NCI-H524 (cell line): ENCODE data around the gene SOX5.
"Not testable (repeated sequence)": the region's sequence is repeated elsewhere in the genome, so short reads cannot be mapped to it uniquely, and the experiment has no call there.

Experiments used
- DNase-seq, 2 experiments: peaks; one replicate each; lab custom pipeline; 2025; lab: John Stamatoyannopoulos, UW

The SOX5 gene

GRCh38 chr12:23756416-23756815 lies 193.1 kb downstream of the SOX5 start:
- no peak for DNase-seq

DNA sequence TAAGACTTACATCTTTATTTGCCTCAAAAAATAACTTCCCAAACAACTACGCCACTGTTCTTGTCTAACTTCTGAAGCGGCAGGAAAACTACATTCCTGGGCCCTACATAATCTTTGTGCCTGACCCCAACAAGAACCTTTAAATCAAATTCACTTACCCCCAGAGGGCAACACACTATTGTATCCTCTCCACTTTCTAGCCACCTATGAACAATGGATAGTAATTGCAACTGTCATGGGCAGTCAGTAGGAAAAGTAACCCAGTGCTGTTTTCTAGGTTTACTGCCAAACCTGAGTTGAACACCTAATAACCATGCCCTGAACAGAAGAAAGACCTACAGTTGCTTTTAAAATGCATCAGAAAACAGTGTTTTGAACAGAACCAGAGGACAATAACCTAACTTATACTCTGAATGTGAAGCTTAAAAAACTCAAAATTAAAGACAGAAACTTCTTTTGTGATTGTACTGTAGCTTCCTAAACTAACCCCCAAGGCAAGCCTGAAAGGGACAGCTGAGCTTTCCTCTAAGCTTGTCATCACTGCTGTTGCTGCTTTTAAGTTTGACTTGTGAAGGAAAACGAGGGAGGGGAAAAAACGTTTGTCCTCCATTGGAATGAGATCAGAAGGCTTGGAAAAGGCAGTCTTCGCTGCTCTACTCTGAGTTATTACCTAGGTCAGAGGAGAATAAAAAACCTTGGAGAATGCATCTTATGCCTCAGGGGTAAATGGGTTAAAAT lies 195.7 kb downstream of the SOX5 start:
- DNase-seq, result no peak

DNA sequence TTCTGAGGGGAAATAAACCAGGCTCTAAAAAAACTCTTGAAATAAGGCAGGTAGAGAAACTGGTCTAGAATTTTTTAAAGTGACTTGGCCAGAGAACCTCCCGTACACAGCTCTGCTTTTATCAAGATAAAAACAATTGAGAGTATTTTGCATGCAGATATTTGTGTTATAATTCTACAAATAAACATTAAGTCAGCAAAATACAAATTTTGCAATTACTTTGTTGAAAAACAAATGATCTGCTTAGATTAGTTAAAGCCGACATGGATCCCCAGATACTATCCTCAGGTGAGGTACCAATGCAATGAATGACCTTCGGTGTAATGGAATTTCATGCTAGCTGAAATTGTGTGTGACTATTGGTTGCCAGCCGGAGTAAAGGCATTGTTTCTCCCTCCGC lies 197.2 kb downstream of the SOX5 start:
- no peak for DNase-seq

DNA sequence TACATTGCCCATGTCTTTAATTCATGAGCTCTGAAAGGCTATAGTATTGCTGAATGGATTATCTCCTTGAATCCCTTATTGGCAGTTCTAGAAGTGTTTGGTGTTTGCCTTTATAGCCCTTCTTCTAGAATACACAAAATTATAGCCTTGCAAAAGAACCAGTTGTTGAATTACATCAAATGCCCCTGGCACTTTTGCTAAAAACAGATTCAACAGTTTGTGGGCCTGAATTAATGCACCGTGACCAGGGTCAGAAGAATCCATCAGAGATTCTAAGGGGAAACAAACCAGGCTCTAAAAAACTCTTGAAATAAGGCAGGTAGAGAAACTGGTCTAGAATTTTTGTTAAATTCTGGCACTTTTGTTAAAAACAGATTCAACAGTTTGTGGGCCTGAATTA lies 197.8 kb downstream of the SOX5 start:
- DNase-seq, result no peak

DNA sequence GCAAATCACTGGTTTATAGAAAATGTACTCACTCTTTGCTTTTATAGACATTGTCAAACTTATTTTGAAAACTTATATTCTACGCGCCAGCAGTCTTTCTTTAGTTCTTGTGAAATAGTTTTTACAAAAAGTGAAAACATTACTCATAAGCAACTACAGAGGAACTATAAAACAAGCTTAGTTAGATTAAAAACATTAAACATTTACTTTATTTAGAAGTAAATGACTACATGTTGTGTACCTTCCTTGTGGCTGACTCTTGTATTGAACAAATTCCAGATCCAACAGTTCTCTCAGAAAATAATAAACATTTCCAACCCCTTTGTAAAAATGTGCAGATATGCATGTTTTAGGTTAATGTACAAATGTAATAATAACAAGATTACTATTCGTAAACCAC lies 198.5 kb downstream of the SOX5 start:
- no peak for DNase-seq

GRCh38 chr12:23744696-23745095 lies 204.8 kb downstream of the SOX5 start:
- no peak for DNase-seq

DNA sequence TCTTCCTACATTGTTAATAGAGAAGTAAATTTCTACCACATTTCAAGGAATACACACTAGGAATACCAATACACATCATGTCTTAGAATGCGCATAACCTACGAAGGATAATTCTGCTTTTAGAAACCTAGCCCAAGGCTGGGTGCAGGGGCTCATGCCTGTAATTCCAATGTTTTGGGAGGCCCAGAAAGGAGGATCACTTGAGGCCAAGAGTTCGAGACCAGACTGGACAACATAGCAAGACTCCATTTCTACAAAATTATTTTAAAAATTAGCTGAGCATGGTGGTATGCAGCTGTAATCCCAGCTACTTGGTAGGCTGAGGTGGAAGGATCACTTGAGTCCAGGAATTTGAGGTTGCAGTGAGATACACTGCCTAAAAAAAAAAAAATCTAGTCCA lies 206.9 kb downstream of the SOX5 start:
- DNase-seq, result no peak

DNA sequence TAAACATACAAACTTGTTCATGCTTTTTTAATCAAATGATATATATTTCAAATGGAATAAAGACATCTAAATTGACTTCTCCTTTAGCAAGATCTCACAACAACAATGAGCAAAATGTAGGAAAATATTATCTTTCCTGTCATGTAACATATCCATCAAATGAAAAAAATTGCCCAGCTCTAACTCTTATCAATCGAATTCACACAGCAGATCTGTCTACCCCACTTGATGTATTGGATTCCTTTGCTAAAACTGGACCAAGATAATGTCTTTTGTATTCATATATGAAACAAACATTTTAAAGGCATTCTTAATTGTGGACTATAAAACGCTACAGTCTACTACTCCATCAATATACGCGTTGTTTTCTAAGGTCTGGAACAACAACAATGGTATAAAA lies 218.0 kb downstream of the SOX5 start:
- DNase-seq, result no peak

- DNase-seq, result no peak
These were observed 218.4 kb downstream of the SOX5 start for GRCh38 chr12:23731035-23731434.

DNA sequence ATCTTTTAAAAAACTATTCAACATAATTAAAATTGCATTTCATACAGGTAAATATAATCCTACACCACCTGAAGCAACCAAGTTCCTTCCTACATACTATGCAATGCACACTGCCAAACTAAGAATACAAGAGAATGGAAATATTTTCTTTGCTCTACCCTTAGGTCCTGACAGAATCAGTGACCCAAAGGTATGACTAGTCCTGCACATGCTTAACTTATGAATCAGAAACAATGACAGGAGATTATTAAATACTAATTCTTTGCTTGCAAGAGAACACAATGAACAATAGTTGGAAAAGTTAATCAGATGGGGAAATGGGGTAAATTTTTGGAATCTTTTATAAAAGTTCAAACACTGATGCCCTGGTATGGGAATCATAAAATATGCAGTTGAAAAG lies 220.1 kb downstream of the SOX5 start:
- no peak for DNase-seq

DNA sequence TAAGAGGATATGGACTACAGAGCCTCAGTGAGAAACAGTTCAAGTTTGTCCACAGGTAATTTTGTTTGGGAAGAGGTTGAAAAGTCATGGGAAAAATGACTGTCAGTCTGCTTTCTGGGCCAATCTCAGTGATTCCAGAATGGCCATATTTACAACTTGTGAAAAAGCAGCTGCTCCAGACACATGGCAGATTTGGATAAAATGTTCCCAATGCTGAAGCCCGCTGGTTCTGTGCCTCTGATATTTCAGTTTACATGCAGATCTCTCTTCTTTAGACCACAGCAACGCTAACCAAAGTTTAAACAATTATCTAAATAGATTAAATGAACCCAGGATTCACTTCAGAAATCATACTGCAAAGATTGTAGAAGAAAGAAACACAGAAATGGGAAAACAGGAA lies 222.8 kb downstream of the SOX5 start:
- no peak for DNase-seq

- no peak for DNase-seq
These were observed 226.8 kb downstream of the SOX5 start for GRCh38 chr12:23722655-23723054.

DNA sequence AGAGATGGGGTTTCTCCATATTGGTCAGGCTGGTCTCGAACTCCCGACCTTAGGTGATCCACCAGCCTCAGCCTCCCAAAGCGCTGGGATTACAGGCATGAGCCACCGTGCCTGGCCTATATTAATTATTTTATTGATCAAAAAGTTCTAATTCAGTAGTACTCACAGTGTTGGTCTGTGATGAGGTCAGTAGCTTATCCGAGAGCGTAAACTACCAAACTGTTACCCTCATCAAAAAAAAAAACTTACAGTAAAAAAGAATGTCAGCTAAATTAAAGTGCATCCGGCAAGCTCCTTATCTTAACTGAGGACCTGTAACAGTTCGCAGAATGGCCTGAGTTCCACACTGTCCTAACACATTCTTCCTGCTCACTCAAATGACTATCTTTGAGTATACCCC lies 228.2 kb downstream of the SOX5 start:
- DNase-seq, result no peak

GRCh38 chr12:23719493-23719892 lies 230.0 kb downstream of the SOX5 start:
- DNase-seq, result no peak

- not testable (repeated sequence) for DNase-seq
These were observed 239.1 kb downstream of the SOX5 start for GRCh38 chr12:23710361-23710760.

GRCh38 chr12:23708185-23708837 lies 241.2 kb downstream of the SOX5 start:
- DNase-seq, result no peak

GRCh38 chr12:23707270-23707669 lies 242.2 kb downstream of the SOX5 start:
- no peak for DNase-seq

DNA sequence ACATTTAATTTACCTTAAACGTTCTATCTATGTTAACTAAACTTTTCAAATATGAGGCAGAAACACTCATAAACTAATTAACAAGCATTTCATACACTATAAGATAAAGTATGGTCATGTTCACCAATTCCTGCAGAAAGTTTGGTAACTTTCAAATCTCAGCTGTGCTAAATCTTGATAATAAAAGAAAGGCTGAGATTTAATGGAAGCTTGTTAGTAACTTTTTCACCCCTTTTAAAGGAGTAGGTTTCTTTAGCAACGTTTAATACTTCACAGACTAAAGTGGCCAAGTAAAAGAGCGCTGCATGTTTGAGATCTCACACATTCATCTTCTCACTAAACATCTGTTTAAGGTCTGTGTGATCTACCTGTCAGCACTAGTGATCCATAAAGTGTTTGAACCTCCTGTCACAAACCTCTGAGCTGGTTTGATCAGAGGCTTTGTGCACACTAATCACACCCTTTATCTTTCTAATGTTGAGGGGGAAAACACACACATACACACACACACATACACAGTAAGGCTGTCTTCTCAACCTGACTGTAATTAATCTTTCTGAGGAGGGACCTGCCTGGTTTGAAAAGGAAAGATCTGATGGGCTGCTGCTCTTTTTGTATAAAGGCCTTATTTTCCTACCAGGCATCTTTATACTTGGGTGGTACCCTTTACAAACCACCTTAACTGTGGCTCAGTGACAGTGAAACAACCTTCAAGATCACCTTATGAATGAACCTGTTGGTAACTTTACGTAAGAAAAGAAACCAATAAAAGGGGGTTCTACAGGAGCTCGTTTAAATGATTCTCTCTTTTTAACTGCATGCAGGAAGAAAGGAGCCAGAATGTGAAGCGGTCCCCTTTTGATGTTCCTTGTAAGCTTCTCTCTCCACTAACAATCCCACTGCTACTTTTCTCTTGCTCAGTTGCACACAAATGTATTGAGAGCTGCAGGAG lies 244.2 kb downstream of the SOX5 start:
- DNase-seq, result peak in 1 of 2 experiments; percentile 32

GRCh38 chr12:23703051-23703450 lies 246.4 kb downstream of the SOX5 start:
- DNase-seq, result peak; percentile 61 to 92

GRCh38 chr12:23699031-23699430 lies 250.4 kb downstream of the SOX5 start:
- DNase-seq, result no peak

- DNase-seq, result no peak
These were observed 254.6 kb downstream of the SOX5 start for GRCh38 chr12:23694920-23695319.

DNA sequence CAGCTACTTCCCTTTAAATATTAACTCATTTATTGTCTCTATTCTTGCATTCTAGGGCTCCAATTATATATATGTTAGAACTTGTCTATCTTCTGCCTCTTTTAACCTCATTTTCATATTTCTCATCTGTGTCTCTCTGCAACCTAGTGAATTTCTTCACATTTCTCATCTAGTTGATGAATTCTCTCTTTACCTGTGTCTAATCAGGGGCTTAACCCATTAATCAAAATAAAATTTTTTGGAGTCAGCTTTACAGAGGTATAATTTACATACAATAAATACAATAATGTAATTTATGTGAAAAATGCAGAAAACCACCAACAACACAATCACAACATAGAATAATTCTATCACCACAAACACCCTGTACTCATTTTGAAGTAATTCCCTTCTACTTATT lies 255.2 kb downstream of the SOX5 start:
- DNase-seq, result no peak

GRCh38 chr12:23687947-23688346 lies 261.5 kb downstream of the SOX5 start:
- DNase-seq, result peak; percentile 87 to 95
